C1 segment of cervical spinal cord (tissue), 14 donors: ENCODE results near the gene PSMD1.
A peak's percentile ranks its signal among the peaks of the same experiment; 100 is the strongest.
"Not testable (repeated sequence)": the region's sequence is repeated elsewhere in the genome, so short reads cannot be mapped to it uniquely, and the experiment has no call there.

ENCODE experiments used
- DNase-seq, 14 donors: peaks; one replicate each; lab custom pipeline; 2025; lab: John Stamatoyannopoulos, UW

Gene PSMD1

GRCh38 chr2:231056453-231057416, at the start of gene PSMD1:
PSMD1 (plus strand) TSS chr2:231056867; CDS start chr2:231057026, 159 bp downstream.
- DNase-seq = peak; percentile 86 to 98 (median 94)

GRCh38 chr2:231007286-231008098, 49.2 kb upstream of the PSMD1 start:
- no peak for DNase-seq

- DNase-seq = no peak
These were observed 48.5 kb upstream of the PSMD1 start for GRCh38 chr2:231008131-231008530.

- no peak for DNase-seq
These were observed 47.3 kb upstream of the PSMD1 start for GRCh38 chr2:231009236-231009919.

- DNase-seq = no peak
These were observed 46.4 kb upstream of the PSMD1 start for GRCh38 chr2:231010201-231010730.

GRCh38 chr2:231011526-231011925, 45.1 kb upstream of the PSMD1 start:
- DNase-seq = no peak

GRCh38 chr2:231012463-231012862, 44.2 kb upstream of the PSMD1 start:
- no peak for DNase-seq

- no peak for DNase-seq
These were observed 42.8 kb upstream of the PSMD1 start for GRCh38 chr2:231013820-231014219.

GRCh38 chr2:231015478-231015877, 41.2 kb upstream of the PSMD1 start:
- DNase-seq = peak in 10 of 14 donors; percentile 10 to 78 (median 49)

GRCh38 chr2:231015926-231016325, 40.7 kb upstream of the PSMD1 start:
- peak in 3 of 14 donors; percentile 47 to 76 (median 52) for DNase-seq

- no peak for DNase-seq
These were observed 40.0 kb upstream of the PSMD1 start for GRCh38 chr2:231016566-231017230.

- DNase-seq = peak in 10 of 14 donors; percentile 25 to 87 (median 48)
These were observed 39.5 kb upstream of the PSMD1 start for GRCh38 chr2:231017231-231017598.

- no peak for DNase-seq
These were observed 38.5 kb upstream of the PSMD1 start for GRCh38 chr2:231018184-231018583.

- not testable (repeated sequence) for DNase-seq
These were observed 31.6 kb upstream of the PSMD1 start for GRCh38 chr2:231025059-231025458.

GRCh38 chr2:231028889-231029288, 27.8 kb upstream of the PSMD1 start:
- DNase-seq = no peak

GRCh38 chr2:231029563-231029962, 27.1 kb upstream of the PSMD1 start:
- DNase-seq = no peak

- no peak for DNase-seq
These were observed 25.9 kb upstream of the PSMD1 start for GRCh38 chr2:231030725-231031124.

- no peak for DNase-seq
These were observed 24.0 kb upstream of the PSMD1 start for GRCh38 chr2:231032575-231033140.

GRCh38 chr2:231033147-231034132, 23.2 kb upstream of the PSMD1 start:
- DNase-seq = no peak
